CD4-positive, alpha-beta T cell treated with Interleukin-15 for 1 hour (primary cell): ENCODE results near the gene TRMO.
A peak's percentile ranks its signal among the peaks of the same experiment; 100 is the strongest.
"Not testable (repeated sequence)": the region's sequence is repeated elsewhere in the genome, so short reads cannot be mapped to it uniquely, and the experiment has no call there.

ENCODE experiments used
- DNase-seq: peaks from one replicate; pipeline ENCODE4 v3.0.0-alpha.2; 2020

Gene TRMO

DNA sequence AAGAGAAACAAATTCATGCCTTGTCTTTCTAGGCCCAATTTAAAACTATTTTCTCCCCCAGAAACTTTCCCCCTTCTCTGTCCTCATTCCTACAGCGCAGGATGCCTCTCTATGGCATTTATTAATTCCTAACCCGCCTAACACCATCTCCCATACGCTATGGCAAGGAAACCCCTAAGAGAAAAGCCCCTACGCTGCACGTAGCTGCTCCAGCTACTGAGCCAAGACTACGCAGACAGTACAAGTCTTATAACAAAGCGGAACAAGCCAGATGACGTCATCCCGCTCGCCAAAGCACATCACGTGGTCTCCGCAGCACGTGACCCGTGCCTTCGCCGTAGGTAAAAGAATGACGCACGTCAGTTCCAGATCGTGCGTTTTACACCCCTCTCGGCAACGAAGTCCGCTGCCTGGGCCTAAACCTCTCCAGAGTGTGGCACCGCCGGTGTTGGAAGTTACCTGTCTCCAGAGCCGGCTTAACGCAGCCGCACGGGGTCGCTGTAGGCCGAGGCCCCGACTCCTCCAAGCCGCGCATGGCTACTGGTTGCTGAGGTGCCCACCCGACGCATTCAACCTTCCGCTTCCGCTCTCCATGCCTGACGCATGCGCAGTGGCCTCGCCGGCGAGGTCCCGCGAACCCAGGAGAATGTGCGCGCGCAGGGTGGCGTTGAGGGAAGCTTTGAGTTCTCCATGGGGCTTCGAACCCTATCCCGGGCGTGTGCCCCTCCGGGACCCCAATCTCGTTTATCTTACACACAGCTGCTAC is at the start of gene TRMO:
TSS of gene TRMO (minus strand) at position 542 of the 766 bp plus-strand sequence. CDS start at position 535, 7 bp downstream.
- peak; percentile 98 for DNase-seq

DNA sequence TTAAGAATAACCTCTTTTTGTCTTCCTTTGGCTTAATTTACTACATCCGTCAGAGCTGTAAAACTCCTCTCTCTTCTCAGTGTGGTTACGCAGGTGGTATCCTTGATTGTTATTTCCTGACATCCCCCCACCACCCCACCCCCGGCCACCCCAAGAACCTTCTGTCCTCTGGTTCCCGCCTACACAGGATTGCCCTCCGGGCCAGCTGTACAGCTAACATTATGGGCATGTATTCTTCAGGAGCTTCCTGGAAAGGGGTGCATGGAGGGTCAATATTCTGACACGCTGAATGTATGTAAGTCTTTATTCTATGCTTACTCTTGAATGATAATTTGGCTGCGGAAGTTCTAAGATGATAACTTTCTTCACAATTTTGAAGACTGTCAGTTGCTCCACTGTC is 47.9 kb upstream of the TRMO start:
- DNase-seq = no peak

DNA sequence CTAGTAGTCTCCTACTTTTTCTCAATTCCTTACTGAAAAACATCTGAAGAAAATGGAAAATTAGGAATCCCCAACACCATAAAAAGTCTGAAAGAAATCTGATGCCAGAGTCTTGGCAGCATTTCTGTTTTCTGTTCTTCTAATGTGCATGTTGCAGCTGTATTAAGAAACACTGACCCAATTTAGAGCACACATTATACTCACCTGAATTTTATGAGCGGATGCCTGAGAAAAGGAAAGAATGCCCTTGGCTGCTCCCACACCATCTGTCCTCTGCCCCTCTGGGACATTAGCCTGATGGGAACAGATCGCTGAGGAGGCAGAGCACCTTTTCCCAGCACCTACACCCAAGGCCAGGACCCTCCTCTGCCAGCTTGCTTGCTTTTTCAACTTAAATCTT is 46.7 kb upstream of the TRMO start:
- DNase-seq = no peak

DNA sequence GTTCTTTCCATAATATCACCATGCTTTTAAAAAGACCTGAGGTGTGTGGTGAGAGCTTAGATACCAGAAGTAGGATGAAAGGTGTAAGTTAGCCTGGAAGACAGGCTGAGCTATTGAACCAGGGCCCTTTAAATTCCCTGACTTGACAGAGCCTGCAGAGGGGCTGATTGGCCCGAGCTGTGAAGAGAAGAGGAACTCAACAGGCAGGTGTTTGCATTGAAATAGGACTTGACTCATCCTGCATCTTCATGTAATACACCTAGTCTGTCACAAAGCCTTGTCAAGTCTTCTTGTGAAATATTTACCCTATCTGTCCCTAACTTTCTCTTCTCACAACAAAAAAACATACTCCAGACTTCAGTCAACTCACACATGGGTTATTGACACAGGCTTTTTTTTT is 44.2 kb upstream of the TRMO start:
- DNase-seq = no peak

DNA sequence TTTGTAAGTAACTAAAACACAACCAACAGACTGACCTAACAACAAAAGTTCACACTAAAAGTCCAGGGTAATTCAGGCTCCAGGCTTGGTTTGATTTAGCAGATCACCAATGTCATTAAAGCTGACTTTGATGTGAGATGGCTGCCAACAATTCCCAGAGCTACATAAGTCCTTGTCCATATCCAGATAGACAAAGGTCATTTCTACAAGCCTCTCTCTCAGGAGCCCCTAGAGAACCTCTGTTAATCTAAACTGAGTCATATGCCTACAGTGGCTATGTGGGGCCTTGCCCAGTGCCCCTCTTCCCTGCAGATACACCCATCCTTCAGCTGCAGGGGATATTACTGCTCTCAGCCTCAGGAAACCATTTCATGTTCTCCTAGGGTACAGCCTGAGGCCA is 42.6 kb upstream of the TRMO start:
- no peak for DNase-seq

DNA sequence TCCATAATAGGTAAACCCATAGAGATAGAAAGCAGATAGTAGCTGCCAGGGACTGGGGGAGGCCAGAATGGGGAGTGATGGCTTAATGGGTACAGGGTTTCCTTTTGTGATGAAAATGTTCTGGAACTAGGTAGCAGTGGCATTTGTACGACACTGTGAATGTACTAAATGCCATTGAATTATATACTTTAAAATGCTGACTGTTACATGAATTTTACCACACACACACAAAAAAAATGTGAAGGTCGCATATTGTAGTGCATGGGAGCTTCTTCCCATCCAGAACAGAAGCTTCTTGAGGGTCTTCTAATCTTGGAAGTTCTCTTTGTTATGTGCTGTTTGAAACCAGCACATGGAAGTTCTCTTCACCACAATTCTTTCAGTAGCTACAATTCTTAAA is 40.9 kb upstream of the TRMO start:
- DNase-seq = no peak

GRCh38 chr9:97962575-97962974 is 40.3 kb upstream of the TRMO start:
- no peak for DNase-seq

- no peak for DNase-seq
These were observed 39.8 kb upstream of the TRMO start for GRCh38 chr9:97962136-97962535.

DNA sequence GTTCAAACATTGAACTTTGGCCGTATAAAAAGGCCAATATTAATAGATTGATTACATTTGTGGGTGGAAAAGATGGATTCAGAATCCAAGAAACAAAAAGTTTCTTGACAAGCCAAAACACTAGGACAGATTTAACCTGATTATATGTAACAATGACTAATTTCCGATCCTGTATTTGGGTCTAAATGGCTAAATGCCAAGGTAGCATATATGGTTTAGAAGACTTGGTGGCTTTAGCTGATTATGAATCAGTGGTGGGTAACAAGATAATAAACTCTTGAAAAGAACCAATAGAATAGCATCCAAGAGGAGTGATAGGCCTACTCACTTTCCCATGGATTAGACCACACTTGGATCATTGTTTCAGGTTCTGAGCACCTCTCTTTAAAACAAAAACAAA is 39.1 kb upstream of the TRMO start:
- DNase-seq = no peak

DNA sequence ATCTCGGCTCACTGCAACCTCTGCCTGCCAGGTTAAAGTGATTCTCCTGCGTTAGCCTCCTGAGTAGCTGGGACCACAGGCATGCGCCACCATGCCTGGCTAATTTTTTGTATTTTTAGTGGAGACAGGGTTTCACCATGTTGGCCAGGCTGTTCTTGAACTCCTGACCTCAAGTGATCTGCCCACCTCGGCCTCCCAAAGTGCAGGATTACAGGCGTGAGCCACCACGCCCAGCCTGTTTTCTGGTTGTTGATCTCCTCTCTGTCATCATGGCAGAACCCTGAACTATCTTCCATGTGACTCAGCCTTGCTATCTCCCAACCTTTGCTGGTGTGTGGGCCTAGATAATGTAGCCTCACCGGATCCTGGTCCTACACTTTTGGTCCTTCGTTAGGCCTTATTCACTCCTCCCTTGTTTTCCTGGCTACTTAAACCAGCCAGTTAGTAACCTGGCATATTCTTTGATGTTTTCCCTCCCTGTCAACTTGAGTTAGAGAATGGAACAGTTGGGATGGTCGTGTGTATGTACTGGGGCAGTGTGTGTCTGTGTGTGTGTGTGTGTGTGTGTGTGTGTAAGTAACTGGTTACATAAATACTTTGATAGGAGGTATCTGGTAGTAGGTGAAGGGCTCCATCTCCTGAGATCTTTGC is 38.5 kb upstream of the TRMO start:
- DNase-seq = not testable (repeated sequence)

DNA sequence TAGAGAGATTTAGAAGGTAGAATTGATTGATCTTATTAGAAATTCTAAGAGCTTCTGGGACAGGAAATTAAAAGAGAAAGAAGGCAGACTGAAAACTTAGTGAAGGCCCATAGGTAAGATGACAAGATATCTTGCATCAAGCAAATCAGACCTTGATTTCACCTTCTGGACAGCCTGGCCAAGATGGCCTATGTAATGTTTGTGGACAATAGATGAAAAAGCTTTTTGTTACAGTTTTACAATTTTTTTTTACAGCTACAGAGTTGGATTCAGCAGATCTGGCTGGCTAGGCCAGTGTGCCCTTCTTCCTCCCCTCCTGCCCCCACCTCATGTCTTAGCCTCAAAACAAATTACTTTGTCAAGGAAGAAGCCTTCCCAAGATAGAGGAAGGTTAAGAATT is 37.3 kb upstream of the TRMO start:
- DNase-seq = no peak

DNA sequence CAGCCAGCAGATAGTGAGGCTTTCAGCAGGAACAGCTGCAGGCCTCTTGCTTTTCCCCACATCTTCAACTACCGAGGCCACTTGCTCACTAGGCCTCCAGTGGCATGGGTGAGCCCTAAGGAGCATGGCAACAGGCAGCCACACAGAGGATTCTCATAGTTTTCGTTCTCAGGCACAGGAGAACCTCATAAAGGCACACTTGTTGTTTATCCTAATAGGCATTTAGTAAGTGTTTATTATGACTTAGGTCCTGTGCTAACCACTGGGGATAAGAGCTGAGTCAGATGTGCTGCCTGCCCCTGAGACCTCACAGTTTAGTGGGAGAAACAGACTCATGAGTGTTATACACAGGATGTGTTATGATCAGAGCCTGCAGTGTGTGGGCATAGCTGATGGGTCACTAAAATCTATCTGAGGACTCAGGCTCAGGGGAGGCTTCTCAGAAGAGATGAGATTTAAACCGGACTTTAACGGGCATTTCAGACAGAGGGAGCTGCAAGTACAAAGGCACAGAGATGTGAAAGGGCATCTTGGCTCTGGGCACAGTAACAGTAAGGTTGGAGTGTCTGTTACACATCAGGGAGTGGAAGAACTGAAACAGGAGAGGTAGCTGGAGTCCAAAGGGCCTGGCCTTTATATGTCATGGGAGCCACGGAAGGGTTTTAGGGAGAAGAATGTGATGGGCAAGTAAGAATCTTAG is 36.7 kb upstream of the TRMO start:
- DNase-seq = no peak

DNA sequence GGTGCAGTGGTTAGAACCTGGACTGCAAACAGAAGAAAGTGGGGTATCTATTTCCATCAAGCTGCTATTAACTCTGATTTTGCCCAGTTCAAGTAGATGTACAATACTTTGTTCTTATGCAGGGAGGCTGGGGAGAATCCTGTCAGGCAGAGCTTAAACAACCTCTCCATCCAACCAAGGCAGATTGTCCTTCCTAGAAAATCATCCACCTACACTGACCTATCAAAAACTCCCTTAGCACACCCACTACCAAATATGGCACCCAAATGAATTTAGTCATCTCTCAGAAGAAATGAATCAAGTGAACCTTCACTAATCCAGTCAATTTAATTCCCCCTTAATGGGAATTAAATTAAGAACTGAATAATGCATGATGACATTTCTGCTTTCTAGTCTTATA is 34.0 kb upstream of the TRMO start:
- no peak for DNase-seq

GRCh38 chr9:97954550-97954989 is 32.3 kb upstream of the TRMO start:
- DNase-seq = peak; percentile 65

DNA sequence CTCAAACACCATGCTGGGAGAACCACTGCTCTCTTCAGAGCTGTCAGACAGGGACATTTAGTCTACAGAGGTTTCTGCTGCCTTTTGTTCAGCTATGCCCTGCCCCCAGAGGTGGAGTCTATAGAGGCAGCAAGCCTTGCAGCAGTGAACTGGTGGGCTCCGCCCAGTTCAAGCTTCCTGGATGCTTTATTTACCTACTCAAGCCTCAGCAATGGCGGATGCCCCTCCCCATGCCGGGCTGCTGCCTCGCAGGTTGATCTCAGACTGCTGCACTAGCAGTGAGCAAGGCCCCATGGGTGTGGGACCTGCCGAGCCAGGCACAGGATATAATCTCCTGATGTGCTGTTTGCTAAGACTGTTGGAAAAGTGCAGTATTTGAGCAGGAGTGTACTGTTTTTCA is 28.6 kb upstream of the TRMO start:
- DNase-seq = peak; percentile 20

DNA sequence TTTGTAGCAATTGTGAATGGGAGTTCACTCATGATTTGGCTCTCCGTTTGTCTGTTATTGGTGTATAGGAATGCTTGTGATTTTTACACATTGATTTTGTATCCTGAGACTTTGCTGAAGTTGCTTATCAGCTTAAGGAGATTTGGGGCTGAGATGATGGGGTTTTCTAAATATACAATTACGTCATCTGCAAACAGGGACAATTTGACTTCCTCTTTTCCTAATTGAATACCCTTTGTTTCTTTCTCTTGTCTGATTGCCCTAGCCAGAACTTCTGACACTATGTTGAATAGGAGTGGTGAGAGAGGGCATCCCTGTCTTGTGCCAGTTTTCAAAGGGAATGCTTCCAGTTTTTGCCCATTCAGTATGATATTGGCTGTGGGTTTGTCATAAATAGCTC is 24.8 kb upstream of the TRMO start:
- not testable (repeated sequence) for DNase-seq

DNA sequence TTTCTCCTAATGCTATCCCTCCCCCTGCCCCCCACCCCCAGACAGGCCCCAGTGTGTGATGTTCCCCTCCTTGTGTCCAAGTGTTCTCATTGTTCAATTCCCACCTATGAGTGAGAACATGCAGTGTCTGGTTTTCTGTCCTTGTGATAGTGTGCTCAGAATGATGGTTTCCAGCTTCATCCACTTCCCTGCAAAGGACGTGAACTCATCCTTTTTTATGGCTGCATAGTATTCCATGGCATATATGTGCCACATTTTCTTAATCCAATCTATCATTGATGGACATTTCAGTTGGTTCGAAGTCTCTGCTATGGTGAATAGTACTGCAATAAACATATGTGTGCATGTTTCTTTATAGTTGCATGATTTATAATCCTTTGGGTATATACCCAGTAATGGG is 23.2 kb upstream of the TRMO start:
- not testable (repeated sequence) for DNase-seq

DNA sequence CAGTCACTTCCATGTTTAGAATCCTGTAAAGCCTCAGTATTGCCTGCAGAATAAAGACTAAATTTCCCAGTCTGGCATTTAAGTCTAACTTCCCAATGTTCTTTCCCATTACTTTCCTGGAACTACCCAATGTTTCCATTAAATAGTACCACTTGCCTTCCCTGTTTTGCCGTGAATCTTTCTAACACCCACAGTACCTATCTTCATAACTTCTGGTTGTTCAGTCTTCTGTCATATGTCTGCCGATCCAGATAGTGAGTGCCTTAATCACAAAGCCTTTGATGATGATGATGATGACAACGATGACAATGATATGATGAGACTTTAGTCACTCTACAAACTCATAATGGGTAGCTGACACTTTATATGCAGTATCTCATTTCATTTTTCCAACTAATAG is 22.3 kb upstream of the TRMO start:
- no peak for DNase-seq

DNA sequence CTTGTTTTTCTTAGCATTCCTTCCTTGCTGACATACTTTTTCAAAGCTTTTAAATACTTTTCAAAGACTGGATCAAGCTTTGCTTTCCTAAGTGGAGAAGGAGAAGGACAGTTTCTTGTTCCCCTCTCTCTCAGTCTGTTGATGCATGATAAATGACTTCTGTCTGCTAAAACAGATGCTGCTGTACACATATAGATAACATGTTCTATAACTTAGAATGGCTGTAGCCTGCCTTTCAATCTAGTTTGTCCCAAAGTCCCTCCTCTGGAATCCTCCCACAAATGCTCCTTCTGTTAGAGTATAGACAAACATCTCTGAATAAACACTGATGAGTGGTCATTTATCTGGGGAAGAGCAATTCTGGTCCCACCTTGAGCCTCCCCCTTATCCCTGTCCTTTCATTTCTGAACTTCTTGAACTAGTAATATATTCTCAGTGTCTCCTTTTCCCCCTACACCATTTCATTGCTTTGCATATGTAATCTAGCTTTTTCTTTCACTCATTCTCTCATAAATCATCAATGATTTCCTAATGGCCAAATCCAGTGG is 21.1 kb upstream of the TRMO start:
- DNase-seq = no peak

- DNase-seq = no peak
These were observed 19.0 kb upstream of the TRMO start for GRCh38 chr9:97941323-97941722.

- no peak for DNase-seq
These were observed 18.4 kb upstream of the TRMO start for GRCh38 chr9:97940741-97941140.

GRCh38 chr9:97940233-97940632 is 17.9 kb upstream of the TRMO start:
- no peak for DNase-seq

DNA sequence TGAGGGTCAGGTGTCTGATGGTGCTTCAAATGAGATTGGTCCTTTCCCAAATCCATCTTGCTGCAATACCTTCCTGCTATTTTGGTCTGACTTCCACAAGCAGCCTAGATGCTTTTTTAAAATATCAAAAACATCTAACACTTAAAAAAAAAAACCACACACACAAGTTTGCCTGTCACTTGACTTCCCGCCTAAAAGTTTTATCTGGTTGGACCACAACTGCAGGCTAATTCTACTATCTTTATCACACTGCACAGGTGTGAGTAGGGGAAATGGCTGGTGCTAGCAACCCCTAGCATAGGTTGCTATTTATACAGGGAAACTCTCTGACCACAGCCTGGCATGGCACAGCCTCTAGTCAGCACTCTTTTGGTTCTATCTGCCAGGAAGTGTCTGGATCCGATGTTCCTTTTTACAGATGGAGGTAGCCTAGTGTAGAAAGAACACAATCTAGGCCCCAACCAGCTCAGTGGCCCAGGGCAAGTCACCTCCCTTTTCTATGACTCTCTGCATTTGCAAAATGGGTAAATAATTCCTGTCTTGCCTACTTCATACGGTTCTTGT is 15.9 kb upstream of the TRMO start, which contains the start of gene HEMGN:
TSS of gene HEMGN (minus strand) at position 92 of the 564 bp plus-strand sequence. CDS start at position 56, 36 bp downstream.
- DNase-seq = peak; percentile 47
